Choroid plexus epithelial cell (primary cell): Measurements from ENCODE around the gene ZMYND19.
A peak's percentile ranks its signal among the peaks of the same experiment; 100 is the strongest.

ENCODE experiments used
- DNase-seq: peaks from one replicate; pipeline ENCODE4 v3.0.0-alpha.2; 2010; ENCODE audit warnings: low read depth
- H3K4me3 ChIP-seq: 2 replicates; pipeline ENCODE4 v1.5.1; 2011; ENCODE audit warnings: low read depth, mild to moderate bottlenecking, control low read depth, low read length, moderate library complexity
- CTCF ChIP-seq: conservative IDR thresholded peaks from 2 replicates; pipeline ENCODE4 v1.5.1; 2011; ENCODE audit warnings: low read depth, mild to moderate bottlenecking, control low read depth, inconsistent platforms, low read length, moderate library complexity

Gene ZMYND19

GRCh38 chr9:137593176-137593575 lies 2.9 kb upstream of the ZMYND19 start:
- no peak for TF ChIP-seq CTCF

GRCh38 chr9:137592767-137593166 lies 2.5 kb upstream of the ZMYND19 start:
- TF ChIP-seq CTCF = no peak
- DNase-seq = no peak
- no peak overlapping the region for H3K4me3 ChIP-seq

More at GRCh38 chr9:137593176-137593575, 2.9 kb upstream of the ZMYND19 start:
- H3K4me3 ChIP-seq = no peak overlapping the region
- DNase-seq = peak; percentile 54

GRCh38 chr9:137590123-137590468 lies 216 bp downstream of the ZMYND19 start:
- no peak for DNase-seq
- TF ChIP-seq CTCF = no peak
- H3K4me3 ChIP-seq = peak overlapping the region; percentile 71

- DNase-seq = peak; percentile 26
- H3K4me3 ChIP-seq = peak overlapping the region; percentile 71
- TF ChIP-seq CTCF = no peak
Observed at GRCh38 chr9:137589441-137590122, 730 bp downstream of the ZMYND19 start.

- TF ChIP-seq CTCF = no peak
- peak overlapping the region; percentile 71 for H3K4me3 ChIP-seq
- no peak for DNase-seq
Observed at GRCh38 chr9:137588891-137589290, 1.4 kb downstream of the ZMYND19 start.

- H3K4me3 ChIP-seq = no peak overlapping the region
- no peak for DNase-seq
- TF ChIP-seq CTCF = no peak
Observed at GRCh38 chr9:137588311-137588710, 2.0 kb downstream of the ZMYND19 start.

- TF ChIP-seq CTCF = no peak
Observed at GRCh38 chr9:137586854-137587253, 3.5 kb downstream of the ZMYND19 start.

More at GRCh38 chr9:137586854-137587253, 3.5 kb downstream of the ZMYND19 start:
- H3K4me3 ChIP-seq = no peak overlapping the region
- DNase-seq = no peak
